ENCODE data around the gene ALDH1L1.

ALDH1L1 gene

GRCh38 chr3:126197343-126197742 is 17.0 kb upstream of the ALDH1L1 start:
- no peak for DNase-seq (ENCODE audit: low read depth in 2 of 3, low spot score in 2 of 3)

- no peak for DNase-seq (ENCODE audit: low read depth in 2 of 3, low spot score in 2 of 3)
Measured at GRCh38 chr3:126194713-126195305, 14.4 kb upstream of the ALDH1L1 start.

- DNase-seq (ENCODE audit: low read depth in 2 of 3, low spot score in 2 of 3) = no peak
Measured at GRCh38 chr3:126191246-126191645, 10.9 kb upstream of the ALDH1L1 start.

- DNase-seq (ENCODE audit: low read depth in 2 of 3, low spot score in 2 of 3) = no peak
Measured at GRCh38 chr3:126187920-126188319, 7.5 kb upstream of the ALDH1L1 start.

GRCh38 chr3:126186749-126187148 is 6.4 kb upstream of the ALDH1L1 start:
- no peak for DNase-seq (ENCODE audit: low read depth in 2 of 3, low spot score in 2 of 3)

GRCh38 chr3:126186271-126186670 is 5.9 kb upstream of the ALDH1L1 start:
- no peak for DNase-seq (ENCODE audit: low read depth in 2 of 3, low spot score in 2 of 3)

- DNase-seq (ENCODE audit: low read depth in 2 of 3, low spot score in 2 of 3) = no peak
Measured at GRCh38 chr3:126184465-126185000, 4.1 kb upstream of the ALDH1L1 start.

- no peak for DNase-seq (ENCODE audit: low read depth in 2 of 3, low spot score in 2 of 3)
Measured at GRCh38 chr3:126181398-126181725, 976 bp upstream of the ALDH1L1 start.

GRCh38 chr3:126179825-126180476 is 435 bp downstream of the ALDH1L1 start:
- no peak for DNase-seq (ENCODE audit: low read depth in 2 of 3, low spot score in 2 of 3)

GRCh38 chr3:126170073-126170777 is 10.2 kb downstream of the ALDH1L1 start:
- DNase-seq (ENCODE audit: low read depth in 2 of 3, low spot score in 2 of 3) = no peak

- DNase-seq (ENCODE audit: low read depth in 2 of 3, low spot score in 2 of 3) = no peak
Measured at GRCh38 chr3:126167566-126167965, 12.8 kb downstream of the ALDH1L1 start.

- DNase-seq (ENCODE audit: low read depth in 2 of 3, low spot score in 2 of 3) = no peak
Measured at GRCh38 chr3:126166009-126166408, 14.4 kb downstream of the ALDH1L1 start.

- DNase-seq (ENCODE audit: low read depth in 2 of 3, low spot score in 2 of 3) = no peak
Measured at GRCh38 chr3:126161309-126161708, 19.1 kb downstream of the ALDH1L1 start.

GRCh38 chr3:126160243-126161210 is 19.9 kb downstream of the ALDH1L1 start:
- DNase-seq (ENCODE audit: low read depth in 2 of 3, low spot score in 2 of 3) = no peak

- DNase-seq (ENCODE audit: low read depth in 2 of 3, low spot score in 2 of 3) = no peak
Measured at GRCh38 chr3:126159476-126159875, 20.9 kb downstream of the ALDH1L1 start.

GRCh38 chr3:126158912-126159454 is 21.4 kb downstream of the ALDH1L1 start:
- DNase-seq (ENCODE audit: low read depth in 2 of 3, low spot score in 2 of 3) = no peak

GRCh38 chr3:126158016-126158911 is 22.1 kb downstream of the ALDH1L1 start:
- DNase-seq (ENCODE audit: low read depth in 2 of 3, low spot score in 2 of 3) = no peak

- no peak for DNase-seq (ENCODE audit: low read depth in 2 of 3, low spot score in 2 of 3)
Measured at GRCh38 chr3:126157083-126157768, 23.2 kb downstream of the ALDH1L1 start.

- no peak for DNase-seq (ENCODE audit: low read depth in 2 of 3, low spot score in 2 of 3)
Measured at GRCh38 chr3:126156468-126156867, 23.9 kb downstream of the ALDH1L1 start.
